GM19240 (cell line): ENCODE data around the gene MARCHF3.
A peak's percentile ranks its signal among the peaks of the same experiment; 100 is the strongest.

Source experiments
- DNase-seq: peaks from one replicate; pipeline ENCODE4 v3.0.0; 2011; ENCODE audit warnings: low spot score; ENCODE audit not compliant: insufficient read length

The MARCHF3 gene

GRCh38 chr5:126983874-126984266, 46.5 kb downstream of the MARCHF3 start:
- DNase-seq: no peak

GRCh38 chr5:126982926-126983873, 47.2 kb downstream of the MARCHF3 start:
- DNase-seq: no peak

- no peak for DNase-seq
Measured at GRCh38 chr5:126982202-126982601, 48.2 kb downstream of the MARCHF3 start.

GRCh38 chr5:126981701-126982100, 48.7 kb downstream of the MARCHF3 start:
- no peak for DNase-seq

GRCh38 chr5:126981222-126981621, 49.1 kb downstream of the MARCHF3 start:
- DNase-seq: no peak

GRCh38 chr5:126978258-126978657, 52.1 kb downstream of the MARCHF3 start:
- DNase-seq: no peak

GRCh38 chr5:126976520-126977172, 53.7 kb downstream of the MARCHF3 start:
- no peak for DNase-seq

- no peak for DNase-seq
Measured at GRCh38 chr5:126975796-126976195, 54.6 kb downstream of the MARCHF3 start.

- DNase-seq: no peak
Measured at GRCh38 chr5:126973193-126973592, 57.2 kb downstream of the MARCHF3 start.

GRCh38 chr5:126972062-126972895, 58.1 kb downstream of the MARCHF3 start:
- DNase-seq: peak; percentile 29

GRCh38 chr5:126971455-126972031, 58.8 kb downstream of the MARCHF3 start:
- DNase-seq: no peak

- no peak for DNase-seq
Measured at GRCh38 chr5:126970517-126971017, 59.8 kb downstream of the MARCHF3 start.

GRCh38 chr5:126969548-126969947, 60.8 kb downstream of the MARCHF3 start:
- DNase-seq: no peak

- no peak for DNase-seq
Measured at GRCh38 chr5:126967808-126968466, 62.4 kb downstream of the MARCHF3 start.

- no peak for DNase-seq
Measured at GRCh38 chr5:126965487-126965886, 64.9 kb downstream of the MARCHF3 start.

- no peak for DNase-seq
Measured at GRCh38 chr5:126965061-126965475, 65.3 kb downstream of the MARCHF3 start.

- DNase-seq: no peak
Measured at GRCh38 chr5:126963822-126964375, 66.5 kb downstream of the MARCHF3 start.

- no peak for DNase-seq
Measured at GRCh38 chr5:126961702-126962101, 68.7 kb downstream of the MARCHF3 start.

GRCh38 chr5:126961128-126961527, 69.2 kb downstream of the MARCHF3 start:
- DNase-seq: no peak

GRCh38 chr5:126959188-126959587, 71.2 kb downstream of the MARCHF3 start:
- DNase-seq: no peak
